Endometrial microvascular endothelial cells (primary cell): ENCODE measurements around the gene TCF7L2. TPM values are rescaled to one million over a fixed set of nuclear protein-coding genes. Genes with fewer than 3 reads are reported as not detected.

Experiments used
- in situ Hi-C: cut with HindIII; loops from 2 replicates; pipeline ENCODE4 v1.10.0; 2017; ENCODE audit warnings: low sequenced_read_pairs, low pct_unique_long_range_greater_than_20kb; ENCODE audit errors: inconsistent ontology term
- total RNA-seq: library from RNA; depleted of rRNA; stranded (reverse); fragments of >200 nt; gene quantifications from one replicate; pipeline ENCODE4 v1.2.3, GENCODE V29; 2015; ENCODE audit errors: inconsistent ontology term

Gene TCF7L2
- total RNA-seq, 1 donor from 2014 or later, result 3.8 TPM

GRCh38 chr10:112959207-112959838 lies 9.3 kb downstream of the TCF7L2 start:
- in situ Hi-C loops, result no loop called here

GRCh38 chr10:112960151-112960681 lies 10.2 kb downstream of the TCF7L2 start:
- in situ Hi-C loops, result loop anchor here (10.0 kb wide), 1 partner anchor 95 kb away; no protein-coding TSS in a partner anchor

GRCh38 chr10:112961609-112962008 lies 11.6 kb downstream of the TCF7L2 start:
- in situ Hi-C loops, result loop anchor here (10.0 kb wide), 1 partner anchor 93 kb away; no protein-coding TSS in a partner anchor

- in situ Hi-C loops, result loop anchor here (10.0 kb wide), 1 partner anchor 92 kb away; no protein-coding TSS in a partner anchor
These were observed 12.3 kb downstream of the TCF7L2 start for GRCh38 chr10:112962343-112962742.

- in situ Hi-C loops, result loop anchor here (10.0 kb wide), 1 partner anchor 91 kb away; no protein-coding TSS in a partner anchor
These were observed 13.8 kb downstream of the TCF7L2 start for GRCh38 chr10:112963835-112964234.

- in situ Hi-C loops, result loop anchor here (10.0 kb wide), 1 partner anchor 90 kb away; no protein-coding TSS in a partner anchor
These were observed 14.4 kb downstream of the TCF7L2 start for GRCh38 chr10:112964482-112964881.

GRCh38 chr10:112966194-112966855 lies 16.3 kb downstream of the TCF7L2 start:
- in situ Hi-C loops, result loop anchor here (10.0 kb wide), 1 partner anchor 88 kb away; no protein-coding TSS in a partner anchor

GRCh38 chr10:112967200-112967599 lies 17.2 kb downstream of the TCF7L2 start:
- in situ Hi-C loops, result loop anchor here (10.0 kb wide), 1 partner anchor 88 kb away; no protein-coding TSS in a partner anchor

- in situ Hi-C loops, result loop anchor here (10.0 kb wide), 1 partner anchor 86 kb away; no protein-coding TSS in a partner anchor
These were observed 19.1 kb downstream of the TCF7L2 start for GRCh38 chr10:112969131-112969530.

- in situ Hi-C loops, result loop anchor here (10.0 kb wide), 1 partner anchor 85 kb away; no protein-coding TSS in a partner anchor
These were observed 19.5 kb downstream of the TCF7L2 start for GRCh38 chr10:112969542-112969941.

- in situ Hi-C loops, result no loop called here
These were observed 20.0 kb downstream of the TCF7L2 start for GRCh38 chr10:112970021-112970420.

GRCh38 chr10:112972606-112973005 lies 22.6 kb downstream of the TCF7L2 start:
- in situ Hi-C loops, result no loop called here

GRCh38 chr10:112973046-112973445 lies 23.0 kb downstream of the TCF7L2 start:
- in situ Hi-C loops, result no loop called here

- in situ Hi-C loops, result no loop called here
These were observed 23.8 kb downstream of the TCF7L2 start for GRCh38 chr10:112973805-112974204.

- in situ Hi-C loops, result no loop called here
These were observed 27.4 kb downstream of the TCF7L2 start for GRCh38 chr10:112977426-112977898.

- in situ Hi-C loops, result no loop called here
These were observed 29.9 kb downstream of the TCF7L2 start for GRCh38 chr10:112979927-112980326.

- in situ Hi-C loops, result no loop called here
These were observed 30.9 kb downstream of the TCF7L2 start for GRCh38 chr10:112980937-112981336.

GRCh38 chr10:112981553-112981952 lies 31.5 kb downstream of the TCF7L2 start:
- in situ Hi-C loops, result no loop called here

GRCh38 chr10:112983444-112984056 lies 33.5 kb downstream of the TCF7L2 start:
- in situ Hi-C loops, result no loop called here
